Astrocyte of the cerebellum (primary cell): ENCODE results near the gene TRIM72.

Experiments
- DNase-seq: peaks from one replicate; pipeline ENCODE4 v3.0.0-alpha.2; 2011; ENCODE audit warnings: low read depth
- H3K4me3 ChIP-seq: 2 replicates; pipeline ENCODE4 v1.5.1; 2011; ENCODE audit warnings: mild to moderate bottlenecking, low read depth, low read length, moderate library complexity
- in situ Hi-C: cut with HindIII; loops from 2 replicates; pipeline ENCODE4 v1.10.0; 2017; ENCODE audit warnings: low sequenced_read_pairs
- TF ChIP-seq, protein P1 (sequence below): IDR thresholded peaks from 2 replicates; pipeline ENCODE4 v1.5.1; 2012; ENCODE audit warnings: low read length, low read depth, moderate library complexity, mild to moderate bottlenecking; ENCODE audit errors: missing control alignments

The TRIM72 gene

DNA sequence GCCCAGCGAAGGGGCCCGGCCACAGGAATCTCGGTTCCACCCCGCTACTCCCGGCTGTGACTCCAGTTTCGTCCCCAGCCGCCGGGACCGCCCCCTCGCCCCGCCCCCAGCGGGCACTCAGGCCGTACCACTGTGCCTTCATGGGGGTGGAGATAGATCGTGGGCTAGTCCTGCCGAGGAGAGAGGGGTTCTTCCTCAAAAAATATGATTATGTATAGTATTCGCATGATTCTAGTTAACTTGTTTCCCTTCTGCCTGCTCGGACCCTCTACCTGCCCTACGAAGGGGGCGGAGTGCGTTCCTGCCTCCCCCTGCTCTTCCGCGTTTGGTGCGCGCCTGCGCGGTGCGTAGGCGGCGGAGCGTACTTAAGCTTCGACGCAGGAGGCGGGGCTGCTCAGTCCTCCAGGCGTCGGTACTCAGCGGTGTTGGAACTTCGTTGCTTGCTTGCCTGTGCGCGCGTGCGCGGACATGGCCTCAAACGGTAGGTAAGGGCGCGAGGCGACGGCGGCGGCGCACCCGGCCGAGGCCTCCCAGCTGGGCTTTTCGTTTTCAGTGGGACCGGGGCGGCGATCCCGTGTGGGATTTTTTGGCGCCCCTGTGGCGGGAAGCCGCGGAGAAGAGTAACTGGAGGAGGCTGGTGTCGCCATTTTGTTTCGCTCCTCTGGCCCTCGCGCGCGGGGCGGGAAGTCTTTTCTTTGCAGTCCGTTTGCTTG is 34.0 kb upstream of the TRIM72 start, which contains the start of gene FUS:
FUS (plus strand) TSS at position 393 of the 713 bp plus-strand sequence; CDS start at position 469, 76 bp downstream.
- TF ChIP-seq, protein P1, sequence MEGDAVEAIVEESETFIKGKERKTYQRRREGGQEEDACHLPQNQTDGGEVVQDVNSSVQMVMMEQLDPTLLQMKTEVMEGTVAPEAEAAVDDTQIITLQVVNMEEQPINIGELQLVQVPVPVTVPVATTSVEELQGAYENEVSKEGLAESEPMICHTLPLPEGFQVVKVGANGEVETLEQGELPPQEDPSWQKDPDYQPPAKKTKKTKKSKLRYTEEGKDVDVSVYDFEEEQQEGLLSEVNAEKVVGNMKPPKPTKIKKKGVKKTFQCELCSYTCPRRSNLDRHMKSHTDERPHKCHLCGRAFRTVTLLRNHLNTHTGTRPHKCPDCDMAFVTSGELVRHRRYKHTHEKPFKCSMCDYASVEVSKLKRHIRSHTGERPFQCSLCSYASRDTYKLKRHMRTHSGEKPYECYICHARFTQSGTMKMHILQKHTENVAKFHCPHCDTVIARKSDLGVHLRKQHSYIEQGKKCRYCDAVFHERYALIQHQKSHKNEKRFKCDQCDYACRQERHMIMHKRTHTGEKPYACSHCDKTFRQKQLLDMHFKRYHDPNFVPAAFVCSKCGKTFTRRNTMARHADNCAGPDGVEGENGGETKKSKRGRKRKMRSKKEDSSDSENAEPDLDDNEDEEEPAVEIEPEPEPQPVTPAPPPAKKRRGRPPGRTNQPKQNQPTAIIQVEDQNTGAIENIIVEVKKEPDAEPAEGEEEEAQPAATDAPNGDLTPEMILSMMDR, result no peak
- peak; percentile 74 for DNase-seq
- in situ Hi-C loops, result no loop called here
- peak within 1 kb of the TSS; percentile 94 for H3K4me3 ChIP-seq

DNA sequence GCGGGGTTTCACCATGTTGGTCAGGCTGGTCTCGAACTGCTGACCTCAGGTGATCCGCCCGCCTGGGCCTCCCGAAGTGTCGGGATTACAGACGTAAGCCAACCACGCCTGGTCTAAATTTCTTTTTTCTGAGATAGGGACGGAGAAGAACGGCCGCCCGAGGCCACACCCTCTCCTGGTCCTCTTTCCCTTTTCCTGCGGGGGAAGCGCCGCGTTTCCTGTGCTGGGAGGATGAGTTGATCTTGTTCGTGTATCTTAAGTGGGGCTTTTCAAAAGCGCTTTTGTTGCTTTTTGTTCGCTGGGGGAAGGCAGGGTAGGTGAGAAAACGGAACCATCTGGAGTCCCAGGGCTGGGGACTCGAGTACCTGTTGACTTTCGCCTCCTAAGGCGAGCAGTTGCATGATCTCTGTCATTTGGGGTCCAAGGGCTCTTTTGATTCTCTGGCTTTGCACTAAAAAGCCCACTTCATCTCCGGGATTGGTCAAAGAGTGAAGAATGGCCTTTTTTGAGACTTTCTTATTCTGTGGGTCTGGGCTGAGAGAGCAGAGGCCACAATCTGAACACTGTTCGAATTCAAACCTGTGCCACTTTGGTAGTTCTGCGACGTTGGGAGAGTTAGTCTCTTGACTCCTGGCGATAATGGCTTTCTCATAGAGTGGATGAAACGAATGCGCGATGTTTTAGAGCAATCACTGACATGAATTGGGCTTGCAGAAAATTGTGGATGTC is 32.7 kb upstream of the TRIM72 start:
- no peak for DNase-seq
- peak overlapping the region; percentile 94 for H3K4me3 ChIP-seq
- TF ChIP-seq, protein P1, result no peak
- in situ Hi-C loops, result no loop called here

DNA sequence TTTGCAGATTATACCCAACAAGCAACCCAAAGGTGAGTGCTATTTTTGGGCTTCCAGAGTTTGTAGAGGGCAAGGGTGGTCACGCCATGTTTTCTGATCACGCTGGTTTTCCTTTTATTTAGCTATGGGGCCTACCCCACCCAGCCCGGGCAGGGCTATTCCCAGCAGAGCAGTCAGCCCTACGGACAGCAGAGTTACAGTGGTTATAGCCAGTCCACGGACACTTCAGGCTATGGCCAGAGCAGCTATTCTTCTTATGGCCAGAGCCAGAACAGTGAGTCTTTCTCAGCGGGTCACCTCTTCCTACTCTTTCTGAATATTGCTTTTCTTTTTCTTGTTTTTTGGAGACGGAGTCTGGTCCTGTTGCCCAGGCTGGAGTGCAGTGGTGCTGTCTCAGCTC is 31.5 kb upstream of the TRIM72 start:
- TF ChIP-seq, protein P1, result no peak
- in situ Hi-C loops, result no loop called here
- peak overlapping the region; percentile 94 for H3K4me3 ChIP-seq
- DNase-seq, result no peak

DNA sequence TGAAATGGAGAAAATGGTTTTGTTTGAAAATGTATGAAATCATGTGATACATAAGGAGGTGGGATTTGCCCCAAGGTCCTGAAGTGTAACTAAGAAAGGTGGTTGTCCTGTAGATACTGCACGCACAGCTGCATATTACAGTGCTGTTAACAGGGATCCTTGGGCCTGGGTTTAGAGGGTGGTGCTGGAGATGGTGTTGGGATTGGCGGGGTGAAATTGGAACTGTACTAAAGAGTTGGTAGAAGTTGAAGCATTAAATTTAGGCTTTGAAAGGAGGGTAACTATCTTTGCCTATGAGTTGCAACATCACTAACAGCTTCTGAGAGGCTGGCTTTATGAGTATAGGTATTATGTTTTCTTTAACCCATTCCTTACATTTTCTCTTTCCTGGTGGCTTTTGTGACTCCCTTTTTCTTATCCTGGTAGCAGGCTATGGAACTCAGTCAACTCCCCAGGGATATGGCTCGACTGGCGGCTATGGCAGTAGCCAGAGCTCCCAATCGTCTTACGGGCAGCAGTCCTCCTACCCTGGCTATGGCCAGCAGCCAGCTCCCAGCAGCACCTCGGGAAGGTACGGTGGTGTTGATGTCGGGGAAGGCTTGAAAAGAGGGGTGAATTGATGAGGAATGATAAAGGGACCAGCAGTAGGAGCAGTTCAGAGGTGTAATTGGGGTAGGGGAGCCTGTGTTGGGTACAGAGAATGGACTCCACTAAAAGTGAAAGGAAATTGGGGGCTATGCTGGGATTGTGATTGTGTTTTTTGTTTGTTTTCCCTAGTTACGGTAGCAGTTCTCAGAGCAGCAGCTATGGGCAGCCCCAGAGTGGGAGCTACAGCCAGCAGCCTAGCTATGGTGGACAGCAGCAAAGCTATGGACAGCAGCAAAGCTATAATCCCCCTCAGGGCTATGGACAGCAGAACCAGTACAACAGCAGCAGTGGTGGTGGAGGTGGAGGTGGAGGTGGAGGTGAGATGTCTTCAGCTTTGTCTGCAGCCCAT is 30.2 kb upstream of the TRIM72 start:
- TF ChIP-seq, protein P1, result no peak
- no peak for DNase-seq
- in situ Hi-C loops, result no loop called here
- no peak overlapping the region for H3K4me3 ChIP-seq

DNA sequence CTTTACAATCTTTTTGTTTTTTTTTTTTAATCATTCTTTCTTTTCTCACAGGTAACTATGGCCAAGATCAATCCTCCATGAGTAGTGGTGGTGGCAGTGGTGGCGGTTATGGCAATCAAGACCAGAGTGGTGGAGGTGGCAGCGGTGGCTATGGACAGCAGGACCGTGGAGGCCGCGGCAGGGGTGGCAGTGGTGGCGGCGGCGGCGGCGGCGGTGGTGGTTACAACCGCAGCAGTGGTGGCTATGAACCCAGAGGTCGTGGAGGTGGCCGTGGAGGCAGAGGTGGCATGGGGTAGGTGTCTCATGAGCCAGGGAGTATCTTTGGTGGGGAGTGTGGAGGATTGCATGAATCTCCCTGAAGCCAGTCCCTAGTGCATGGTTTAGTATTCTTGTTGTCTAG is 29.0 kb upstream of the TRIM72 start:
- no peak for DNase-seq
- no peak overlapping the region for H3K4me3 ChIP-seq
- in situ Hi-C loops, result no loop called here
- TF ChIP-seq, protein P1, result no peak

DNA sequence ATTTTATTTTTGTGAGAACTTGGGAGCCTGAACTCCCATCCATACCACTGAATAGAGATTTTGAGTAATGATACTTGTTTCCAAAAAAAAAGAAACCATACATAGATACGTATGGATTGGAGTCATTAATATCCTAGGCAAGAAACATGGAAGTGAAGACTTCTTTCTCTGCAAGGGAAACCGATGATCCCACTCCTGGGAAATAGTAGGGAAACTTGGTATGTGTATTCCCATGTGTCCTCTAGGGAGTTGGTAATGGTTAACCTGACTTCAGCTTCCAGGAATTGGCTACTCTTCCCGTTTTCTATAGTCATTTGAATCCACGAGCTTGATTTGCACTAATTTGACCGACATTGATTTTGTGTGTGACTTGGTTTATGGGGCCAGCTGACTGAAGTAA is 28.6 kb upstream of the TRIM72 start:
- in situ Hi-C loops, result no loop called here
- no peak for DNase-seq
- TF ChIP-seq, protein P1, result no peak
- H3K4me3 ChIP-seq, result no peak overlapping the region
